Measurements from ENCODE around the gene CTTNBP2.

The CTTNBP2 gene, protein sequence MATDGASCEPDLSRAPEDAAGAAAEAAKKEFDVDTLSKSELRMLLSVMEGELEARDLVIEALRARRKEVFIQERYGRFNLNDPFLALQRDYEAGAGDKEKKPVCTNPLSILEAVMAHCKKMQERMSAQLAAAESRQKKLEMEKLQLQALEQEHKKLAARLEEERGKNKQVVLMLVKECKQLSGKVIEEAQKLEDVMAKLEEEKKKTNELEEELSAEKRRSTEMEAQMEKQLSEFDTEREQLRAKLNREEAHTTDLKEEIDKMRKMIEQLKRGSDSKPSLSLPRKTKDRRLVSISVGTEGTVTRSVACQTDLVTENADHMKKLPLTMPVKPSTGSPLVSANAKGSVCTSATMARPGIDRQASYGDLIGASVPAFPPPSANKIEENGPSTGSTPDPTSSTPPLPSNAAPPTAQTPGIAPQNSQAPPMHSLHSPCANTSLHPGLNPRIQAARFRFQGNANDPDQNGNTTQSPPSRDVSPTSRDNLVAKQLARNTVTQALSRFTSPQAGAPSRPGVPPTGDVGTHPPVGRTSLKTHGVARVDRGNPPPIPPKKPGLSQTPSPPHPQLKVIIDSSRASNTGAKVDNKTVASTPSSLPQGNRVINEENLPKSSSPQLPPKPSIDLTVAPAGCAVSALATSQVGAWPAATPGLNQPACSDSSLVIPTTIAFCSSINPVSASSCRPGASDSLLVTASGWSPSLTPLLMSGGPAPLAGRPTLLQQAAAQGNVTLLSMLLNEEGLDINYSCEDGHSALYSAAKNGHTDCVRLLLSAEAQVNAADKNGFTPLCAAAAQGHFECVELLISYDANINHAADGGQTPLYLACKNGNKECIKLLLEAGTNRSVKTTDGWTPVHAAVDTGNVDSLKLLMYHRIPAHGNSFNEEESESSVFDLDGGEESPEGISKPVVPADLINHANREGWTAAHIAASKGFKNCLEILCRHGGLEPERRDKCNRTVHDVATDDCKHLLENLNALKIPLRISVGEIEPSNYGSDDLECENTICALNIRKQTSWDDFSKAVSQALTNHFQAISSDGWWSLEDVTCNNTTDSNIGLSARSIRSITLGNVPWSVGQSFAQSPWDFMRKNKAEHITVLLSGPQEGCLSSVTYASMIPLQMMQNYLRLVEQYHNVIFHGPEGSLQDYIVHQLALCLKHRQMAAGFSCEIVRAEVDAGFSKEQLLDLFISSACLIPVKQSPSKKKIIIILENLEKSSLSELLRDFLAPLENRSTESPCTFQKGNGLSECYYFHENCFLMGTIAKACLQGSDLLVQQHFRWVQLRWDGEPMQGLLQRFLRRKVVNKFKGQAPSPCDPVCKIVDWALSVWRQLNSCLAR (N-terminal part only)

DNA sequence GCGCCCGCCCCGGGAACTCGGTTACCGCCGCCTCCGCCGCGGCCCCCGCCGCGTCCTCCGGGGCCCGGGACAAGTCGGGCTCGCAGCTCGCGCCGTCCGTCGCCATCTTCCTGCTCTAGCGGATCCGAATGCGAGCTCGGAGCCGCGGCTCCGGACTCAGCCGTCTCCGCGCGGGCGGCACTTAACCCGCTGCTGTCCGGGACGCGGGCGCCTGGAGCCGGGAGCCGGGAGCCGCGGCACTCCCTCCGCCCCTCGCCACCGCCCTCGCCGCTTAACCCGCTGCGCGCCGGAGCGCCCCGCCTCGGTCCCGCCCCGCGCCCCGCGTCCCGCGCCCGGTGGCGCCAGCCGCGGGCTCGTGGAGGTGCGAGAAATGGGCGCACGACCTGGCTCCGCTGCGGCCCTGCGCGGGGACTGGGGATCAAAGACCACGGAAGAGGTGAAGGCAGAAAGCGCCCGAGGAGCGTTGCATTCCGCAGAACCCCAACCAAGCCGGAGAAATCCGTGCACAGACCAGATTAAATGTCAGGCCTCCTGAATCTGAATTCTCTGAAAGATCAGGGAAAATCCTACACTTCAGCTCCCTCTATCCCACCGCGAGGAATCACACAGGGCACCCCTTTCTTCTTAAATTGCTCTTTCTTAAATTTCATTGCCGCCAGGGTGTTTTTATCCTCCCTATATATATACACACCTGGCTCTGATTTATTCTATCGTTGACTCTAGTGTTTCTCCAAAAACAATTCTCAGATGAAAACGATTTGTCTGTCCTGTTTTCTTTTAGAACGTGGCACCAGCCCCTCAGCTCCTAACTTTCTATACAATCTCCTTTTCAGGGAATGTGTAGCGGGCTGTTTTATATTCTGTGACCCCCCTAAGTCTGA, at the start of gene CTTNBP2:
TSS of gene CTTNBP2 (minus strand) at position 132 of the 881 bp plus-strand sequence. CDS start at position 106, 26 bp downstream.
- no peak for DNase-seq

DNA sequence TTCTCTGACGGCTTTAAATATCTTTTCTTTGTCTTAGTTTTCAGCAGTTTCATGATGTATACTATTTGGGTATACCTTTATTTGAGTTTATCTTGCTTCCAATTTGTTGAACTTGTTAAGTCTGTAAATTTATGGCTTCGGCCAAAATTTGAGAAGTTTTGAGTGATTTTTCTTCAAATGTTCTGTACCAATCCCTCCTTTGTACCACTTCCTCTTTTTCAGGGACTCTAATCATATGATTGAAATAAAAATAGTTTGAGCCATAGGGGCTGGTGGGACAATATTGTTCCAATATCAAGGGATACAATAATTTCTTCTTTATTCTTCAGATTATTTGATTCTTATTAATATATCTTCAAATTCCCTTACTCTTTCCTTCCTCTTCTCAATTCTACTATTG, 43.1 kb upstream of the CTTNBP2 start:
- DNase-seq: no peak

DNA sequence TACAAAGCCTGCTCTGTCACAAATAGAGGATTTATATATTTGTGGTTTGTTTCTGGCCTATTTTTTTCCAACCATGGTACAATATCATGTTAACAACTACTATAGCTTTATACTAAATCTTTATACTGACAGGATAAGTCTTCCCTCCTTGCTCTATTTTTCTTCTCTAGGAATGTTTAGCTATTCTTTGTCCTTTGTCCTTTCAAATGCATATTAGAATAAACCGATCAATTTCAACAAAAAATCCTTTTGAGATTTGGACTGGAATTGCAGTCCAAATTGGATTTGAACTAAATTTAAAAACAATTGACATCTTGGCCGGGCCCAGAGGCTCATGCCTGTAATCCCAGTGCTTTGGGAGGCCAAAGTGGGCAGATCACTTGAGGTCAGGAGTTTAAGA, 39.2 kb upstream of the CTTNBP2 start:
- DNase-seq: no peak

DNA sequence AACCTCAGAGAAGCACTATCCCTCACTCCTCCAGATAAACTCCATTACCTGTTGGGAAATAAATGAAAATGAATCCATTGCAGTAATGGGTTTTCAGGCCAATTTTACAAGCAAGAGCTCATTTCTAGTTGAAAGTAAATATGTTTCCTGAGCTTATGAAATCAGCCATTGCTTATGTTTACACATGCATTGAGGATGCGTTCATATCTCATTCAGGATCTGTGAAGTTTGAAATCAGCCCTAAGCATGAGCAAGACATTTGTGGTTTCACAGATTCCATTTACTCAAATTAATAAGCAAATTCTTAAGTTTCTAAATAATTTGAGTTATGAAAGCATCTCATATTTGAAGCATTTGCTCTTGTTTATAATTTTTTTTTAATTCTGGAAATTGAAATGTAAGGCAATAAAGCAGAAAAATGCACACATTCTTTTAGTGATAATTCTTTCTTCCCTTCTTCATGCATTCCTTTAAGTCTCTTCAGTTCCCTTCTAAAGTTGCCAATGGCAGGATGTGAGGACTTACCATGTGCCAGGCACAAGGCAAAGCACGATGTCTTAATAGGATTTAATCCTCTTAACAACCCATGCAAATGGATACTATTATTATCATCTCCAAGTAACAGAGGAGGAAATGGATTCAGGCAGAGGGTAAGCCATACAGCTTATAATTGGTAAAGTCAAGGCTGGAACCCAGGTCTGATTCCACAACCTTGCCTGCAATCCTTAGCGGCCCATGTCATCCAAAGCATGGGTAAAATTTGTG, 35.0 kb upstream of the CTTNBP2 start:
- DNase-seq: no peak

DNA sequence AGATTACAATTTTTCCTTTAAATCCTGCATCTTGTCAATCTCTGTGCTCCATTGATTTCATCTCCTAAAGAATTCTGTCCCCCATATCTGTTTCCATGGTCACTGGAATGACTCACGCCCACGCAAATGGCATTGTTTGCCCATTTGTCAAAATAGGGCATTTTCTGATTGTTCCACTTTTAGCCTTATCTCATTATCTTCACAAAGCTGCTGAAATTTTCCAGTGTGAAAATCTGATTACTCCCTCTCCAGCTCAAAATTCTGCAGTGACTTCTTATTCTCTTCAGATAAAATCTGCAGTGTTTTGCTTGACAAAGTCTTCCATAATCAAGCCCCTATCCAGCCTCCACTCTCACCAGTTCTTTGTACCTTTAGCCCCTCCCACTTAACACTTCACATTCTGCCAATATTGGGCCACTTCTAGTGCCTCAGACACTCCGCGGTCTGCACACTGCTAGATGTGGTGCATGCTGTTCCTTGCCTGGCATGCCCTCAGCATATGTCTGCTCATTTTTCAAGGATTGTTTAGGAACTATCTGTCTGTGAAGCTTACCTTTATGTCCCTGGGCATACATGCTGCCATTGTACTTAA, 33.9 kb upstream of the CTTNBP2 start:
- DNase-seq: no peak

DNA sequence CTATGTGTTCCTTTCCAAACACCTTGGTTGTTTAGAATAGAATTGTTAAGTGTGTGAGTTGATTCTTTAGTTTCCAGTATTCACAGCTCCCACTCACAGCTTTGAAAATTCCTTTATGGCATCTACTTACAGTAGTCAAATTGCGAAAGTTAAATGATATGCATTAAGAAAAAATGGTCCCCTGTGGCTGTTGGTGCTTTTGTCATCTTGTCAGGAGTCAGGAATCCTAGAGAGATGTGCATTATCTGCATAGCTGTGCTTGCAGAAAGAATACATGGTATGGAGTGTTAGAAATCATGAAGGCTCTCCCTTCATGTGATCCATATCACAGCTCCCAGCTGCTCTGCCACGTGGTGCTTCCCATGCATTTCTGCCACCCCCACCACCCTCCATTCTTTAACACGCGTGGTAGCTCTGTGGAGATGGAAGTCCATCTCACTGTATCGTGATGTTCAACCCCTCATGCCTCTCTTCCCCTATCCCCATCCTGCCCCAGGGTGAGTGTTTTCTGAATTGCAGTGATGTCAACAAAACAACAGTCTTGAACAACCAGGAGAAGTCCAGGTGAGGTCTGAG, 29.2 kb upstream of the CTTNBP2 start:
- DNase-seq: no peak

DNA sequence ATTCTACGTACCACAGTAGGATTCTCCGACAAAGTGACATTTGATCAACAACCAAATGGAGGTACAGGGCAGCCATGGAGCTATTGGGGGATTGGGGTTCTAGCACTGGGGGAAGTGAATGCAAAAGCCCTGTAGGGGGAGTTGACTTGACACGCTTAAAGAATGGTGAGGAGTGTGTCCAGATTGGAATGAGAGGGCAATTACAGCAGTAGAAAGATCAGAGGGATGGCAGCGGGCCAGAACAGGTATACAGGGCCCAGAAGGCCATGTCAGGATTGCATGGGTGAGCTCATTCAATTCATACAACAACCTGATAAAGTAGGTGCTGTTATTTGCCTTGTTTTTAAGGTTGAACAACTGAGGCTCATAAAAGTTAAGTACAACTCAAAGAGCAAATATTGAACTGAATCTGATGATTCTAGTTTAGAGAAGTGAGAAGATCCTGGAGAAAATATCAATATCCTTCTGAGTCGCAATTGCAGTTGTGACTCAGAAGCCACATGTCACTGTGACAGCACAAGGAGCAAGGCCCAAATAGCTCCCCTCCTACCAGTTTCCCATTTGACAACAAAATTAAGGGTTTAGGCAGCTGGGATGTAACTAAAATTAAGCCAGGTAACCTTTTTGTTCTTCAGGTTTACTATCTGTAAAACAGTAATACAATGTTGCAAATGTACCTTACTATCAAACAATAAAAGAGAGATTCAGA, 28.0 kb upstream of the CTTNBP2 start:
- DNase-seq: no peak

DNA sequence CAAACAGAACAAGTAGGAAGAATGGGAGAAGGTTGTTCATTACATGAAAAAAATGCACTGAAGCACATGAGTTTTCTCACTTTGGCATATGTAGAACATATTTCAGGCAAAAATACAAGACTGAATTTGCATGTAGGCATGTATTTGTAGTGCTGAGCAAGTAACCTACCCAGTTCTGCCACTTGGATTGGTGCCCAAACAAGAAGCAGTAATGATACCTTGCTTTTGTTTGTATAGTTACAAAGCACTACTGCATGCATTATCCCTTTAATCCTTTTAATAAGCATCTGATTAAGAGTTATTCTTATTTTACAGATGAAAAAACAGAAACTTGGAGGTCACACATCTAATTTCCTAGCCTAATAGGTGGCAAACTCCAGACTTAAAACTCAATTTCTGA, 23.1 kb upstream of the CTTNBP2 start:
- no peak for DNase-seq

DNA sequence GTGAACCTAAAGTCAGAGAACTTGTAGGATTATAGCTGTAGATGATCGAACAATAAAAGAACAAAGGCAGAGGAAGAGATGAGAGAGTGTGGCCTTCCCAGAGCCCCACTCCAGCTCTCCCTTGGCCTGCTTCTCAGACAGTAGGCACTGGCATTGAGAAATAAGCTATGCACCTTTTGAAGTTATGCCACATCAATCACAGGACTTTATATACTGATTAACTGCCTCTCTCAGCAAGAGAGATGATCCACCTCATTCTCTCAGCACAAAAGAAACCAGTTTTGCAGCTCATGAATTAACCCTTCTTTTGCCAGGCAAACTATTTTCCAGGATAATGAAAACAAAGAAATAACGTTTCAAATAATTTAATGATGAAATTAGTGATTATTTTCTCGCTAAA, 22.0 kb upstream of the CTTNBP2 start:
- no peak for DNase-seq

DNA sequence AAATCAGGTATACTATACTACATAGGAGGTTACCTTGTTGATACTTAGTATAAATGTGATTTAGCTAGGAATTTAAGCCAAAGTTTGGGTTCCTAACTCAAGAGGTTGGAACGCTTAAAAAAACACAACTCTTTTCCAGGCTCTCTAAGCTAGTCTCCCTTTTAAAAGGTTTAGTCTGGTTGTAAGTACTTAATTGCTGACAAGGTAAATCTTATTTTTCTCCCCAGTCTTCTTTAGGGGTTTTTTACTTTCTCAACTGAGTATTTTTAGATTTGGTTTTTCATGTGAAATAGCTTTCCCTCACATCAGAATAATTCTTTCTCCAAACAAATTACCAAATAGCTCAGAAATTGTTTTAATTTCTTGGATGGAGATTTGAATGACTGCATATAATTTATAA, 20.8 kb upstream of the CTTNBP2 start:
- DNase-seq: no peak

DNA sequence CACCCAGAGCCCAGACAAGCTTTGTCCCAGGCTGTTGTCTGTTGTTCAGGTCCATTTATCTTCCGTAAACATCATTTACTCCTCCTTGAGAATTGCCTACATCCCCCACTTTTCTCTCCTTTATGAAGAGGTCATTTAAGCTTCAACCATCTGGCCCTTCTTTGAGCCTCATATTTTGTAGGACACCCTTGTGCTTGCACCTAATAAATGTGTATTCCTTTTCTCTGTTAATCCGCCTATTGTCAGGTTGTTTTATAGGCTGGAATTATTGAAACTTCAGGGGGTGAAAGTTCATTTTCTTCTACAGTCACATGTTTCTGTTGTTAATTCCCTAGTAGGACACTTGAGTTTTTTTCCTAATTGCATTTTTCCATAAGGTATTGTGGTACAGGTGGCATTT, 19.6 kb upstream of the CTTNBP2 start:
- no peak for DNase-seq

DNA sequence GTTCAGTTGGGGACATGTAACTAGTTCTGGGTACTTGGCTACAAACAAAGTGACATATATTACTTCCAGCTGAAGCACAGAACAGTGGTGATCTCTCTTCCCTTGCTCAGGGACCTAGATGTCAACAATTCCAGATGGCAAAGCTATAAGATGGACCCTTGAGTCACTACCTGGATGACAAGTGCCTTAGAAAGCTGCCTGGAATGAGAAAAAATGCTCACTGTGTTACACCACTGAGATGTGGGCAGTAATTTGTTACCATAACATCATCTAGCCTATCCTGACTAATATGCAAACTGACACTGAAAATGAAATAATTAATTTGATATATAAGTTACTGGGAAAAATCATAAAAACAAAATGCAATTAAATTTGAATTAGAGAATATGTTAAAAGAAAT, 16.4 kb upstream of the CTTNBP2 start:
- no peak for DNase-seq

DNA sequence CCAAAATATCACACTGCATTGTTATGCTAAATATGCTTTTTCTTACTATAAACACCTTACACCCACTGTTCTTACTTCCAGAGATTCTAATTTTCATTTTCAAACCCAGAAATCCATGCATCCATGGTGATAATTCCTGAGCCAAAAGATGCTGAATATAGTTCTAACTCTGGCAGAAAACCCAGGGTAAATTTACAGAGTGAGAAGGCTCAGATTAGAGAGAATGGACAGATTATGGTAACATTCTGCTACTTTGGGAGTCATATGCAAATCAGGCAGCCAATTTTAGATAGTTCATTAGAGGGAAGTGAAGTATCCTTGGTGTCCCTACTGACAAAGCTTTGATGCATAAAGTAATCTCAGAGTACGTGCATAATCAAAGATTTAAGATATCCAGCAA, 15.4 kb upstream of the CTTNBP2 start:
- DNase-seq: no peak

DNA sequence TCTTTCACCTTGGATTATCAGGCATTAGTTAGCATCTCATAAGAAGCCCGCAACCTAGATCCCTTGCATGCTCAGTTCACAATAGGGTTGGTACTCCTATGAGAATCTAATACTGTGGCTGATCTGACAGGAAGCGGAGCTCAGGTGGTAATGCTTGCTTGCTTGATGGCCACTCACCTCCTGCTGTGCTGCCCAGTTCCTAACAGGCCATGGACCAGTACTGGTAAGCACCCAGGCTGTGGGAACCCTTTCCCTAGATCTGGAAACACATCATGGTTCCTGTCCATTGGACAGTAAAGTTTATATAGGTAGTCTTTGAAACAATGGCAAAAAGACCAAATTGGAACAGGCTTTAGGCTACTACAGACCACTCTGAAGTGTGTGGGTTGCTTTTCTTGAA, 9.4 kb upstream of the CTTNBP2 start:
- DNase-seq: no peak

DNA sequence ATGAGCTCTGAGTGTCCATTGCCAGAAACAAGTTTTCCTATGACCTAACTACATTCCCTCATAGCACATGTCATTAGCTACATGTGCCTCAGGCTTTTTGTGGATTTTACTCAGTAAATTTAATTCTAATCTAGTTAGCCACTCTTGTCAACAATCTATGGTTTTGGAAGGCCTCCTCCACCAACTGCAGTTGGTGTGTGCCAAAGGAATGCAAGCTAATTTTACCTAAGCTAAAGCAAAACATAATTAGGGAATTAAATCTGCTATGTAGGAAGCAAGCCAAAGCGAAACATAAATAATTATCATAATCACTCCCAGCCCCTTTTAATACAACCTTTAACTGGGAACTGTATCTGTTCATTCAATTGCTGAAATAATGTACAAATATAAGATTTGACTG, 3.5 kb upstream of the CTTNBP2 start:
- no peak for DNase-seq

DNA sequence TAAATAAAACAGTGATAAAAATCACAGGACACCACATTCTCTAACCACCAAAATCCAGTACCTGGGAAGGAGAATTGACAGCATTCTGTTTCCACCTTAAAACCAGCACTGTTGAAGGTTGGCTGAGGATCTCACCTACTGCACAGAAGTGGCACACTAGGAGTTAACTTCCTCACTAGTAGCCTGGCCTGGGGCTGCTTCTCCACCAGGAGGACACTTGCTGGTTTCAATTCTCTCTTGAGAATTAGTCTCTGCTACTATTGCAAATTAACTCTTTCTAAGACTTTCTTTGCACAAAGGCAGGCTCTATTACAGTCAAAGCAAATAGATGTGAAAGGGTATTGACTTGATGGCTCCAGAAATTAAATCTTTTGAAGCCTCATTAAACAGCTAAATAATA, 2.3 kb upstream of the CTTNBP2 start:
- DNase-seq: no peak

DNA sequence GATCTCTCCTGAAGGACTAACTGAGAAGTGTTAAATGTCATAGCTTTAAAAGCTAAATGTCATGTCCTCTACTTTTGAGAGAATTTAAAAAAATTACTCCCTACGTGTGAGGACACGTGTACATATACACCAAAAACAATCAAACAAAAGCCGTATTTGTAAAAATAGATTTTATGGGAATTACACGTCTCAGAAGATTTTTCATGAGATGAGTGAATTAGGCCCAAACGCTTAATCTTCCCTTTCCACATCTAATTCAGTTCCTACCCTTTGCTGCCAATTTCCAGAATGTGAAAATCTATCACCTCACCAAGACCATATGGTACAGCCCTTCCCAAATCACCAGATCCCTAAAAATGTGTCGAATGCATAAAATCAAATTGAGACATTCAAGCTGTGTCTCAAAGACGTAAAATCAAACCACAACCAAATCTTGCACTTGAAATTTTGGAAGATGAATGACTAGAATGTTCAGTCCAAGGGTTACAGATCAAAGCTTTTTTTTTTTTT, 1.0 kb upstream of the CTTNBP2 start:
- no peak for DNase-seq

DNA sequence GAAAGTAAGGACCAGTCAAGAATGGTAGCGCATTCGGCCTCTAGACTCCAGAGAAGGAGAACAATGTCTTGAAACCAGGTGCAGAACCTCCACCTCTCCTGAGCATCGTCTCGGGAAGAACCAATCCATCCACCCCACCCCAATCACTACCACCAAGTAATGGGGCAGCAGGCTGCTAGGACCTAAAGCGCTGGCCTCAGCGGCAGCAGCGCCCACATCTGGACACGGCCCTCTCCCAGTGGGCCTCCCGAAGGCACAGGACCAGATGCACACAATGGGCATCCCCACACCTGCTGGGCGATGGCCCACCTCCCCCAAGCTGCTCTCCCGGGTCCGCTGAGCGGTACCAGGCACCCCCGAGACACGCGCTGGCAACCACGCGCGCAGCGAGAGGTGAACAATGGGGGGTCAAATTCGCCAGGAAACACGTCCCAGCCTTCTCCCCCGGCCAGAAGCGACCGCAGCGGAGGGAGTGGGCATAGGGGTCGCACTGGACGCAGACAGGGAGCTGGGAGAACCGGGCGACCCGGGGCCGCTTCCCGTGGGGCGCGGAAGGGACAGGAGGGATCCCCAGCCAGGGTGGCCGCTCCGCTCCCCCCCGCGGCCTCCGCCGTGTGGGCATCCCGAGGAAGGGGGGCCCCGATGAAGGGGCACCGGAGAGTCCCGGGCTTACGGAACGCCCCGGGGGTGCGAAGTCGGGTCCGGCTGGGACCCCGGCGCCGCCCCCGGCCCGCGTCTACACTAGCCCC, 506 bp downstream of the CTTNBP2 start:
- no peak for DNase-seq

All from KG1 (cell line).